AG09309 (cell line): ENCODE data around the gene CD200.

Experiments used
- DNase-seq: peaks from one replicate; pipeline ENCODE4 v3.0.0-alpha.2; 2010; ENCODE audit warnings: low read depth
- H3K4me3 ChIP-seq: 2 replicates; pipeline ENCODE4 v1.5.1; 2011; ENCODE audit warnings: mild to moderate bottlenecking, low read depth, low read length, moderate library complexity; ENCODE audit not compliant: control insufficient read depth
- CTCF ChIP-seq: IDR thresholded peaks from 2 replicates; pipeline ENCODE4 v1.5.1; 2011; ENCODE audit warnings: mild to moderate bottlenecking, low read depth, low read length, inconsistent platforms; ENCODE audit not compliant: insufficient read depth, control insufficient read depth; ENCODE audit errors: missing control alignments

The CD200 gene

GRCh38 chr3:112331851-112332250, 1.1 kb upstream of the CD200 start:
- TF ChIP-seq CTCF: no peak
- DNase-seq: no peak
- H3K4me3 ChIP-seq: no peak overlapping the region

- DNase-seq: no peak
- TF ChIP-seq CTCF: no peak
- H3K4me3 ChIP-seq: peak overlapping the region; percentile 36
Observed at GRCh38 chr3:112333381-112334317, 693 bp downstream of the CD200 start.

GRCh38 chr3:112334691-112335433, 1.9 kb downstream of the CD200 start:
- no peak for TF ChIP-seq CTCF
- no peak overlapping the region for H3K4me3 ChIP-seq
- no peak for DNase-seq

GRCh38 chr3:112335434-112335781, 2.5 kb downstream of the CD200 start:
- TF ChIP-seq CTCF: no peak
- H3K4me3 ChIP-seq: no peak overlapping the region
- no peak for DNase-seq

- no peak for TF ChIP-seq CTCF
- DNase-seq: no peak
- no peak overlapping the region for H3K4me3 ChIP-seq
Observed at GRCh38 chr3:112338021-112338726, 5.2 kb downstream of the CD200 start.

GRCh38 chr3:112338727-112339056, 5.7 kb downstream of the CD200 start:
- TF ChIP-seq CTCF: no peak
- DNase-seq: no peak
- H3K4me3 ChIP-seq: no peak overlapping the region
